Measurements from ENCODE around the gene VEGFC.
A peak's percentile ranks its signal among the peaks of the same experiment; 100 is the strongest.

Gene VEGFC

DNA sequence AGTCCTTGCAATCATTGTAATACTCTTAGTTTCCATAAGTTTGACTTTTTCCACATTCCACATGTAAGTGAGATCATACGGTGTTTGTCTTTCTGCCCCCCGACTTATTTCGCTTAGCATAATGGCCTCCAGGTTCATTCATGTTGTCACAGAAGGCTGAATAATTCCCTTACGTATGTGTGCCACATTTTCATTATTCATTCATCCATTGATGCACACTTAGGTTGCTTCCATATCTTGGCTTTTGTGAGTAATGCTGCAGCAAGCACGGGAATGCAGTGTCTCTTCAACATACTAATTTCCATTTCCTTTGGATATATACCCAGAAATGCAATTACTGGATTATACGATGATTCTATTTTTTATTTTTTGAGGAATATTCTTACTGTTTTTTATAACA is 22.0 kb upstream of the VEGFC start:
- Mint-ChIP-seq H3K9me3 (no peaks in the 10 kb centered on the region), H3K27me3 (ENCODE audit: low read depth) (no peaks in the 10 kb centered on the region), H3K4me3 (no peak overlapping the region), H3K36me3 (ENCODE audit: low read depth) (no peaks in the 10 kb centered on the region), H3K4me1 (ENCODE audit: low read depth) (no peaks in the 10 kb centered on the region), H3K27ac (no peak overlapping the region)
- no peak for DNase-seq (ENCODE audit: low spot score)

DNA sequence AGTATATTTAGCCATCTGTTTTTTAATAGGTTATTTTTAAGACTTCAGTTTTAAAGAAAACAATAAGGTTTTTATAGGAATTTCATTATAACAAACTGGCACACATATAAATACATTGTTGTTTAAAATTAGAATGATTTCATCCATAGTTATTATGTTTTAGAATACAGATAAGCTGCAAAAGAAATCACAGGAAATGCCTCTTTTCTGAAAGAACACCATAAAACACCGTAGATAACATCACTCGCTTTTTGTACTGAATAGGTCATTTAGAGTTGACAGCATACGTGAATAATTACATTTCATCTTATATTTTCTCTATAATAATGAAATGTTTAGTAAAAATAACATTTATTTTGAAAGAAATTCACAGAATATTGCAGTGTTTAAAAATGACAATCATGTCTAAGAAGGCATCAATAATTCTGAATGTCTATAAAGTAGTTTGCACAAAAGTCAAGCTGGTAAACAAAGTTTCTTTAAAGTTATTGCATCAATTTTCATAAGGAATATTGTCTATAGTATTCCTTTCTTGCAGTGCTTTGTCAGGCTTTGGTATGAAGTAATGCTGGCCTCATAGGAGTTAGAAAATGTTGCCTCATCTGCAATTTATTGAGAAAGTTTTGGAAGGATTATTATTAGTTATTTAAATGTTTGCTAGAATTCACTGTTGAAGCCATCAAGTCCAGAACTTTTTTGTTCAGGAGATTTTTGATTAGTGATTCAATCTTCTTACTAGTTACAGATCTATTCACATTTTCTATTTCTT is 17.9 kb upstream of the VEGFC start:
- Mint-ChIP-seq H3K27me3 (ENCODE audit: low read depth) (no peaks in the 10 kb centered on the region), H3K4me1 (ENCODE audit: low read depth) (no peaks in the 10 kb centered on the region)

DNA sequence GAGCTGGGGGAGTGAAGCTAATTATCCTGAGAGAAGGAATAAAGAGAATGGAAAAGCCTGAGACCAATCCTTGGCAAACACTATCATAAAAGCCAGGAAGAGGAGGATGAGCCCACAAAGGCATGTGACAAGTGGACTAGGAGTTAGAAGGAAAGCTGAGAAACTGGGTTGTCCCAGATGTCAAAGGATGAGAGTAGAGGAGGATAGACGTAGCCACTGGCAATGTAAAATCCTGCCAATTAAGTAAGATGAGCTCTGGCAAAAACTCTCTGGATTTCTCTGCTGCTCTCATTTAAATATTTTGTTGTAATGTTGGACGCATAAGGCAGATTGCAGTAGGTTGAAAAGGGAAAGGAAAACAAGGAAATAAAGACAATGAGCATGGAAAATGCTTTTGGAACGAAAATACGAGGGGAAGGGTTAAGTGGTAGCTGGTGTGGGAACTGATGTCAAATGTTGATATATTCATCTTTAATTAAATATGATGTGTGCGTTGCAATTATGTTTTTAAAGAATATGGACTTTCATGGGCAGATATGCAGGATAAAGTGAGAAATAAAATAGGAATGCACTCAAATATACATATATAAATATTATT is 14.2 kb upstream of the VEGFC start:
- H3K27ac Mint-ChIP-seq = no peak overlapping the region
- no peaks in the 10 kb centered on the region for H3K27me3 Mint-ChIP-seq (ENCODE audit: low read depth)
- no peak overlapping the region for H3K4me3 Mint-ChIP-seq
- H3K36me3 Mint-ChIP-seq (ENCODE audit: low read depth) = no peaks in the 10 kb centered on the region
- peaks cover 5% of the 10 kb centered on the region for H3K9me3 Mint-ChIP-seq
- DNase-seq (ENCODE audit: low spot score) = no peak
- H3K4me1 Mint-ChIP-seq (ENCODE audit: low read depth) = no peaks in the 10 kb centered on the region

More for the DNA sequence above, 17.9 kb upstream of the VEGFC start:
- Mint-ChIP-seq H3K4me3 (no peak overlapping the region), H3K27ac (no peak overlapping the region), H3K9me3 (peaks cover 5% of the 10 kb centered on the region), H3K36me3 (ENCODE audit: low read depth) (no peaks in the 10 kb centered on the region)
- no peak for DNase-seq (ENCODE audit: low spot score)

DNA sequence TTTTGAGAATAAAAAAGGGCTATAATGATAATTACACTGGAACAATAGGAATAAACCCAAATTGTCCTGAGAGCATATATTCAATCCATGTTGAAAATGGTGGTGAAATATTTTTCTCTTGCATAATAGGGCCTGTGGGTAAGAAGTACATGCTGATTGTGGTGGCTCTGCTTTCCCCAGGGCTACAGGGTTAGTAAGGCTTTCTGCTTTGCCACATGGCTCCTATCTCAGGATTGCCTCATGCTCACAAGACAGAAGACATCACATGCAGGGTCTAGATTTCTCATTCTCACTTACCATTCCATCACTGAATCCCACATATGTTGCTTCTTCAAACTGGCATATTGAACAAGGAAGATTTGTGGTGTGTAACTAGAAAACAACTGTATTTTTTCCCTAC is 12.4 kb upstream of the VEGFC start:
- H3K9me3 Mint-ChIP-seq = peaks cover 5% of the 10 kb centered on the region
- no peaks in the 10 kb centered on the region for H3K27me3 Mint-ChIP-seq (ENCODE audit: low read depth)

DNA sequence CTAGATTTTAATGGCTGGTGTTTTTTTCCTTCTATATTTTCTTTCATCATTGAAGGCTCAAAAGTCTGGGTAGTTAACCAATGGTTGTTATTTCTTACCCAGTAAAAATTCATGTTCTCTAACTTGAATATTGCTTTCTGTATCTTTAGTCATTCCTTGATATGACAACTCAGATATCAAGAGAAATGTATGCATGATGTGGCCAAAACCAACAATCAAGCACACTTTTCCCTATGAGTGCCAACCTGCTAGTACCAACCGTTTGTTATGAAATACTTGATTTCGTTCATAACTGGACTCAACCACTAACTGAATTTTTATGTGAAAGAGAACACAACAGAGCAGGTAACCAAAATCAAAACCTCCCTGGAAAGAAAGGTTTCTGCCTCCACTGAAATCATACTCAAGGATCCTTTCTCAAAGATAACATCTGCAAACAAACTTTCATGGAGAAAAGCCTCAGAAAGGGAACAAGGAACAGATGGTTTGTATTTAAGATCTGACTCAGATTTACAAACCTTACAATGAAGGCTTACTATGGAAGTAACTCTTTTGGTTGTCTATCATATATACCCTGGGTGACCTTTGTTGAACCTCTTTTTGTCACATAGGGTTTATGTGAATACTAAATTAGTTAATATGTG is 8.3 kb upstream of the VEGFC start:
- Mint-ChIP-seq H3K9me3 (no peaks in the 10 kb centered on the region), H3K4me3 (no peak overlapping the region), H3K36me3 (ENCODE audit: low read depth) (no peaks in the 10 kb centered on the region), H3K4me1 (ENCODE audit: low read depth) (no peaks in the 10 kb centered on the region), H3K27ac (no peak overlapping the region), H3K27me3 (ENCODE audit: low read depth) (peaks cover 2% of the 10 kb centered on the region)
- no peak for DNase-seq (ENCODE audit: low spot score)

More for the DNA sequence above, 12.4 kb upstream of the VEGFC start:
- Mint-ChIP-seq H3K4me3 (no peak overlapping the region), H3K36me3 (ENCODE audit: low read depth) (no peaks in the 10 kb centered on the region), H3K27ac (no peak overlapping the region), H3K4me1 (ENCODE audit: low read depth) (no peaks in the 10 kb centered on the region)
- no peak for DNase-seq (ENCODE audit: low spot score)

DNA sequence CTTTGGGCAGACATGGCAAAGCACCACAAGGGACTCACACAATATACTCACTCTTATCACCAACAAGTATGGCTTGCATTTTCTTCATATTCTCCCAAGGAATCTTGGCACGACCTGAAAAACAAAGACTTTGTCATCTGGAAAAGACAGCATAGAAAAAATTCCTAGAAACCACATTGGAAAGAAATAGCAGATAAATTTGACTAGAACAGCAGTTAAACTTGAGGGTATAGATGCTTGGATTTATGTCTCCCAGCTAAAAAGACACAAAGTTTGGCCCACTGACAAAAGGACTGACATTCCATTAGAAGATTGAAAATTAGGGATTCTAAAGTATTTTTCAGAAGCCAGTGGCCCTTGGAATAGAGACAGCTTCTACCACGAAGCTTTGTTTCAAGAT is 6.9 kb upstream of the VEGFC start:
- Mint-ChIP-seq H3K27ac (no peak overlapping the region), H3K27me3 (ENCODE audit: low read depth) (peaks cover 9% of the 10 kb centered on the region), H3K36me3 (ENCODE audit: low read depth) (no peaks in the 10 kb centered on the region), H3K4me1 (ENCODE audit: low read depth) (no peaks in the 10 kb centered on the region), H3K9me3 (no peaks in the 10 kb centered on the region), H3K4me3 (no peak overlapping the region)
- DNase-seq (ENCODE audit: low spot score) = no peak

DNA sequence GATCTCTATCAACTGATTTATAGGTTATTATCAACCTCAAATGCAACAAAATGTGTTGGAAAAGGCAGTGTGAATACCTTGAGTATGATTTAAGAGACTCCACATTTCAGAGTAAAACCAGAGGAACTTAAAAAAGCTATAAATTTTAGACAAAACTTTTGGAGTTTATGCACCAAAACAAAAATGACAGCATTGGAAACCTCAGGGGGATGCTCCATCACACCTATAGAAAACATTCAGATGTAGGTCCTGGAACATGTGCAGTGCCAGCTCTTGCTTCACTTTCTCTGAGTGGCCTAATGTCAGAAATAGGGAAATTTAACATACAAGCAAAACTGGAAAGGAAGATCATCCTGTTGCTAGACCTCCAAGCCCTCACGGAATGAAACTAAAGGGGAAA is 5.8 kb upstream of the VEGFC start:
- Mint-ChIP-seq H3K4me1 (ENCODE audit: low read depth) (no peaks in the 10 kb centered on the region), H3K36me3 (ENCODE audit: low read depth) (no peaks in the 10 kb centered on the region), H3K27ac (no peak overlapping the region), H3K4me3 (no peak overlapping the region), H3K27me3 (ENCODE audit: low read depth) (peaks cover 20% of the 10 kb centered on the region), H3K9me3 (no peaks in the 10 kb centered on the region)
- no peak for DNase-seq (ENCODE audit: low spot score)

- peaks cover 6% of the 10 kb centered on the region for H3K4me1 Mint-ChIP-seq (ENCODE audit: low read depth)
- H3K27ac Mint-ChIP-seq = no peak overlapping the region
- H3K36me3 Mint-ChIP-seq (ENCODE audit: low read depth) = no peaks in the 10 kb centered on the region
- H3K4me3 Mint-ChIP-seq = no peak overlapping the region
- no peaks in the 10 kb centered on the region for H3K9me3 Mint-ChIP-seq
- no peak for DNase-seq (ENCODE audit: low spot score)
- H3K27me3 Mint-ChIP-seq (ENCODE audit: low read depth) = peaks cover 38% of the 10 kb centered on the region
Measured at GRCh38 chr4:176795441-176795840, 2.7 kb upstream of the VEGFC start.

DNA sequence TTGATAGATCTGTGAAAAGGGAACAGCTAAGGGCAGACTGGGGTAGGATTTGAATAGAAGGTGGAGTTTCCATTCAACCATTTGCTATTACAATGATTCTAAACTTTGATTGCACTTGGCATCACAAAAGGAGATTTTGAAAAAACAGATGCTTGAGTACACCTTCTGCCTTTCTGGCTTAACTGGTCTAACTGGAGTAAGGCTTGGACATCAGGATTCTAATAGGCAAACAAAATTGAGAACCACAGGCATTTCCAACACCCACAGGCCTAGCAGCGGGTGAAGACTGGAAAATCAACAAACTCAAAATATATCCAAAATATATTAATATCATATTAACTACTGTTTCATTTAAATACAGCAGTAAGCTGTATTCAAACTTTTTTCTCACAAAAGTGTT is 1.9 kb upstream of the VEGFC start:
- no peak overlapping the region for H3K27ac Mint-ChIP-seq
- DNase-seq (ENCODE audit: low spot score) = no peak
- H3K36me3 Mint-ChIP-seq (ENCODE audit: low read depth) = no peaks in the 10 kb centered on the region
- H3K4me1 Mint-ChIP-seq (ENCODE audit: low read depth) = peaks cover 6% of the 10 kb centered on the region
- H3K27me3 Mint-ChIP-seq (ENCODE audit: low read depth) = peaks cover 45% of the 10 kb centered on the region
- H3K4me3 Mint-ChIP-seq = no peak overlapping the region
- H3K9me3 Mint-ChIP-seq = no peaks in the 10 kb centered on the region

GRCh38 chr4:176794151-176794550 is 1.4 kb upstream of the VEGFC start:
- no peak for DNase-seq (ENCODE audit: low spot score)
- Mint-ChIP-seq H3K36me3 (ENCODE audit: low read depth) (no peaks in the 10 kb centered on the region), H3K27me3 (ENCODE audit: low read depth) (peaks cover 45% of the 10 kb centered on the region), H3K9me3 (no peaks in the 10 kb centered on the region), H3K27ac (no peak overlapping the region), H3K4me3 (peak overlapping the region; percentile 27), H3K4me1 (ENCODE audit: low read depth) (peaks cover 6% of the 10 kb centered on the region)

GRCh38 chr4:176793060-176793605 is 411 bp upstream of the VEGFC start:
- peaks cover 45% of the 10 kb centered on the region for H3K27me3 Mint-ChIP-seq (ENCODE audit: low read depth)
- H3K4me3 Mint-ChIP-seq = peak overlapping the region; percentile 76
- H3K27ac Mint-ChIP-seq = no peak overlapping the region
- DNase-seq (ENCODE audit: low spot score) = no peak
- no peaks in the 10 kb centered on the region for H3K36me3 Mint-ChIP-seq (ENCODE audit: low read depth)
- H3K4me1 Mint-ChIP-seq (ENCODE audit: low read depth) = peaks cover 6% of the 10 kb centered on the region
- H3K9me3 Mint-ChIP-seq = no peaks in the 10 kb centered on the region

- H3K27ac Mint-ChIP-seq = no peak overlapping the region
- H3K36me3 Mint-ChIP-seq (ENCODE audit: low read depth) = no peaks in the 10 kb centered on the region
- peak overlapping the region; percentile 68 for H3K4me3 Mint-ChIP-seq
- H3K9me3 Mint-ChIP-seq = no peaks in the 10 kb centered on the region
- no peak for DNase-seq (ENCODE audit: low spot score)
- peaks cover 6% of the 10 kb centered on the region for H3K4me1 Mint-ChIP-seq (ENCODE audit: low read depth)
- H3K27me3 Mint-ChIP-seq (ENCODE audit: low read depth) = peaks cover 44% of the 10 kb centered on the region
Measured at GRCh38 chr4:176791591-176792325, 964 bp downstream of the VEGFC start.

DNA sequence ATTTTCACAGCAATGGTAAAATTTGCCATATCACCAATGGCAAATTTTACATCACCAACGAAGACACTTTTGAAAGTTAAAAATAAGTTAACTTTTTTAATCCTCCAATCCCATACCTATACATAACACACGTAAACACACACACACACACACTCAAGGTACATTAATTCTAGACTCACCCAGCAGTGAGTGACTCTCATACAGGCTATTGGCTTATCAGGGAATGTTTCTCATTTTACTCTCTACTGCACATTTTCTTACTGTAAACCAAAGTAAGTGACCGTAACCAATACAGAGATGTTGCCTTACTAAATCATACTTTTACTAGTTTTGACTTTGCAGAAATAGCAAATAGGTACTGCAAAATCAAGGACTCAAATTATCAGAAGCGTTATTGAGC is 2.3 kb downstream of the VEGFC start:
- Mint-ChIP-seq H3K9me3 (no peaks in the 10 kb centered on the region), H3K27ac (no peak overlapping the region), H3K36me3 (ENCODE audit: low read depth) (no peaks in the 10 kb centered on the region), H3K4me1 (ENCODE audit: low read depth) (peaks cover 6% of the 10 kb centered on the region), H3K27me3 (ENCODE audit: low read depth) (peaks cover 45% of the 10 kb centered on the region), H3K4me3 (no peak overlapping the region)
- DNase-seq (ENCODE audit: low spot score) = no peak

DNA sequence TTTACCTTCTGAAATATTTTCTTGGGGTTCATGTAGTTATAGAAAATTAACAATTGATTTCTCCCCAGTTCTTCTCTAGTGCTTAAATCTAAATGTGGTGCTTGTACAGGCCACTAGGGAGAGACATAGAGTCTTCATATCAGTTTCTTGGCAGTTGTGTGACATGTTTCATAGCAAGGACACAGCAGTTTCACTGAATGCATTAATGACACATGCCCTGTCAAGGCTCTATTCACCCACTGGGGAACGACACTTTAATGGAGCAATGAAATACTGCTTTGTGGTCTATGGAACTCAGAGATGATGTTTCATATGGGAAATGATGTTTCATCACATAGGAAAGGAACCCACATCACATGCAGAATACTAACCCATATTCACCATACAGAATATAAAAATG is 2.8 kb downstream of the VEGFC start:
- no peak overlapping the region for H3K27ac Mint-ChIP-seq
- no peak overlapping the region for H3K4me3 Mint-ChIP-seq
- peaks cover 43% of the 10 kb centered on the region for H3K27me3 Mint-ChIP-seq (ENCODE audit: low read depth)
- no peaks in the 10 kb centered on the region for H3K9me3 Mint-ChIP-seq
- peaks cover 6% of the 10 kb centered on the region for H3K4me1 Mint-ChIP-seq (ENCODE audit: low read depth)
- DNase-seq (ENCODE audit: low spot score) = no peak
- no peaks in the 10 kb centered on the region for H3K36me3 Mint-ChIP-seq (ENCODE audit: low read depth)

All from T-helper 2 cell treated with Interferon-gamma antibody and Interleukin-4, amounts not matched to agents 5 μg/mL and 100 μg/mL, for 36 hours (primary cell).